Natural killer cell (primary cell): Measurements from ENCODE around the gene RAD51B. TPM values are rescaled to one million over a fixed set of nuclear protein-coding genes. Genes with fewer than 3 reads are reported as not detected.

Source experiments
- ATAC-seq, 3 donors: fragments of 150-1000 bp in 2 of 3; fragments of 200-7000 bp in 1 of 3; cut with Tn5 transposase; 1 replicate in 1 of 3; 2 replicates in 2 of 3; pipeline ENCODE4 v1.10.0; 2021; ENCODE audit warnings: mild to moderate bottlenecking in 2 of 3, moderate library complexity in 2 of 3
- DNase-seq, 2 donors: peaks; one replicate each; pipeline versions ENCODE4 v3.0.0 to v3.0.0-alpha.2; 2013 to 2021; ENCODE audit warnings: mixed read lengths in 1 of 2
- H3K27ac ChIP-seq: one replicate; pipeline ENCODE4 v1.5.1; 2013; ENCODE audit warnings: mild to moderate bottlenecking, low read length
- H3K27me3 ChIP-seq: one replicate; pipeline ENCODE4 v1.6.1; 2013; ENCODE audit warnings: low read length; ENCODE audit not compliant: control insufficient read depth, insufficient read depth
- H3K36me3 ChIP-seq: one replicate; pipeline ENCODE4 v1.6.1; 2013; ENCODE audit warnings: low read length; ENCODE audit not compliant: control insufficient read depth, insufficient read depth
- H3K4me1 ChIP-seq: one replicate; pipeline ENCODE4 v1.6.1; 2013; ENCODE audit warnings: low read length; ENCODE audit not compliant: control insufficient read depth, insufficient read depth
- H3K4me3 ChIP-seq: one replicate; pipeline ENCODE4 v1.5.1; 2013; ENCODE audit warnings: low read length
- H3K9me3 ChIP-seq: one replicate; pipeline ENCODE4 v1.6.1; 2013; ENCODE audit warnings: low read length; ENCODE audit not compliant: control insufficient read depth, insufficient read depth
- H3K27ac Mint-ChIP-seq, 2 donors: one replicate each; pipeline ENCODE4 v1.8.0; 2022; ENCODE audit warnings: mild to moderate bottlenecking in 2 of 2, mixed read lengths in 2 of 2, moderate library complexity in 1 of 2
- H3K27me3 Mint-ChIP-seq, 2 donors: one replicate each; pipeline ENCODE4 v1.8.0; 2022; ENCODE audit warnings: low read depth in 2 of 2, mixed read lengths in 2 of 2
- H3K36me3 Mint-ChIP-seq: one replicate; pipeline ENCODE4 v1.8.0; 2022; ENCODE audit warnings: mixed read lengths
- H3K4me1 Mint-ChIP-seq, 2 donors: one replicate each; pipeline ENCODE4 v1.8.0; 2022; ENCODE audit warnings: mixed read lengths in 2 of 2
- H3K4me3 Mint-ChIP-seq: one replicate; pipeline ENCODE4 v1.8.0; 2022; ENCODE audit warnings: mild to moderate bottlenecking, moderate library complexity, mixed read lengths
- H3K9me3 Mint-ChIP-seq, 2 donors: one replicate each; pipeline ENCODE4 v1.8.0; 2022; ENCODE audit warnings: mixed read lengths in 2 of 2
- CTCF ChIP-seq: fragments of 200-600 bp; IDR thresholded peaks from one replicate; pipeline ENCODE4 v1.8.0; 2022; ENCODE audit warnings: antibody characterized with exemption
- WGBS: methylation state at CpG from one replicate; pipeline ENCODE4 v1.1.7; 2013; ENCODE audit warnings: missing lambda C conversion rate; ENCODE audit not compliant: insufficient coverage; 5-methylcytosine and 5-hydroxymethylcytosine counted together
- intact Hi-C: fragments of 100-400 bp; cut with micrococcal nuclease; formaldehyde crosslinking; loops from one replicate; pipeline ENCODE4 v1.14.2; 2022
- total RNA-seq, 4 donors: library from RNA; stranded (reverse); fragments of 120-200 nt in 1 of 4; gene quantifications; one replicate each; pipeline versions ENCODE4 v1.2.3 to v1.2.4, GENCODE V29; 2013 to 2022

Gene RAD51B
- total RNA-seq, 3 donors from 2014 or later (not counting 1 experiment from before 2014, with no cell fraction given) = 28.1 to 37.6 (median 28.6) TPM

- no peaks in the 10 kb centered on the region for H3K4me1 ChIP-seq
- Mint-ChIP-seq H3K9me3 (no peaks in the 10 kb centered on the region), H3K27ac (no peak overlapping the region), H3K4me3 (no peak overlapping the region), H3K27me3 (no peaks in the 10 kb centered on the region), H3K36me3 (no peaks in the 10 kb centered on the region), H3K4me1 (no peaks in the 10 kb centered on the region)
- H3K9me3 ChIP-seq = no peaks in the 10 kb centered on the region
- WGBS = 100% methylated on average over 2 of the region's 4 CpGs
- no peak overlapping the region for H3K4me3 ChIP-seq
- ATAC-seq (no peak), DNase-seq (no peak)
- no peak for TF ChIP-seq CTCF
- no peak overlapping the region for H3K27ac ChIP-seq
- intact Hi-C loops = no loop called here
- H3K27me3 ChIP-seq = no peaks in the 10 kb centered on the region
- H3K36me3 ChIP-seq = no peaks in the 10 kb centered on the region
Measured at GRCh38 chr14:67970923-67971322, 151.3 kb downstream of the RAD51B start.

- H3K9me3 Mint-ChIP-seq = no peaks in the 10 kb centered on the region
- no peaks in the 10 kb centered on the region for H3K27me3 ChIP-seq
- H3K27ac ChIP-seq = no peak overlapping the region
- no peak for DNase-seq
- no peak overlapping the region for H3K4me3 ChIP-seq
- no peaks in the 10 kb centered on the region for H3K36me3 Mint-ChIP-seq
- H3K4me3 Mint-ChIP-seq = no peak overlapping the region
- no peak overlapping the region for H3K27ac Mint-ChIP-seq
- no peaks in the 10 kb centered on the region for H3K36me3 ChIP-seq
- no peak for ATAC-seq
- H3K27me3 Mint-ChIP-seq = no peaks in the 10 kb centered on the region
- WGBS = 100% methylated on average over 2 of the region's 4 CpGs
- no peaks in the 10 kb centered on the region for H3K4me1 ChIP-seq
- intact Hi-C loops = no loop called here
- H3K9me3 ChIP-seq = no peaks in the 10 kb centered on the region
- TF ChIP-seq CTCF = no peak
- H3K4me1 Mint-ChIP-seq = no peaks in the 10 kb centered on the region
Measured at GRCh38 chr14:67971627-67972625, 152.3 kb downstream of the RAD51B start.

GRCh38 chr14:67973436-67973835 is 153.9 kb downstream of the RAD51B start:
- ATAC-seq (no peak), DNase-seq (no peak)
- H3K4me1 ChIP-seq = no peaks in the 10 kb centered on the region
- Mint-ChIP-seq H3K27me3 (no peaks in the 10 kb centered on the region), H3K4me3 (no peak overlapping the region), H3K36me3 (no peaks in the 10 kb centered on the region), H3K9me3 (no peaks in the 10 kb centered on the region), H3K27ac (no peak overlapping the region), H3K4me1 (no peaks in the 10 kb centered on the region)
- H3K27me3 ChIP-seq = no peaks in the 10 kb centered on the region
- H3K36me3 ChIP-seq = no peaks in the 10 kb centered on the region
- H3K27ac ChIP-seq = no peak overlapping the region
- no peak for TF ChIP-seq CTCF
- H3K9me3 ChIP-seq = no peaks in the 10 kb centered on the region
- intact Hi-C loops = no loop called here
- no peak overlapping the region for H3K4me3 ChIP-seq
